ENCODE results near the gene ZDHHC14.

Gene ZDHHC14

DNA sequence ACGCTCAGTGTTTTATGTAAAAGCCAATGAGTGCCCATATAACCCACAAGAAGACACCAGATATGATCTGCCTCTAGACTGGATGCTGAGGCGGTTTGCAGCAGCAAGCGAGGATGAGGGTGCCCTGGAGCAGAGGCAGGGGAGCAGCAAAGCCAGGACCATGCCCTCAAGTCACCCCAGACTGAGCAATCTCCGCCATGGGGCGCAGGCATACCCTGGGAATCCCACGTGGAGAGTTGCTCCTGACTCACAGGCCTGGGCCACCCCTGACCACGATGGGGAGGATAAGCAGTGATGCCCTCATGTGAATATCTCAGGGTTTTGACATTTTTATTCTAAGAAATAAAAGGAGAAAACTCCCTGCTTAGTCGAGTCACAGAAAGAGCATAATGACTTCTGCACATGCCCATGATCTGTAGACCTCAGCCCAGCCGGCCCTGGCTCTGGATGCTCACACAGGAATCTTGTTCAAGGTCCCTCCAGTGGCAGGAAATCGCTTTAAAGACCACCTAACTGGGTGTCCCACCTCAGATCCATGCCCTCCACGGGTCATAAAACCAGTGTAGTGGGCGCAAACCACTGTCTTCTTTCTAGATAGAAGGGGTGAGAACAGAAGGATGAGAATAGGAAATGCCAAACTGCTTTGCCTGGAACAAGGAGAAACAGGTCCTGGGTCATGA is 303.8 kb downstream of the ZDHHC14 start:
- TF ChIP-seq, protein P1, sequence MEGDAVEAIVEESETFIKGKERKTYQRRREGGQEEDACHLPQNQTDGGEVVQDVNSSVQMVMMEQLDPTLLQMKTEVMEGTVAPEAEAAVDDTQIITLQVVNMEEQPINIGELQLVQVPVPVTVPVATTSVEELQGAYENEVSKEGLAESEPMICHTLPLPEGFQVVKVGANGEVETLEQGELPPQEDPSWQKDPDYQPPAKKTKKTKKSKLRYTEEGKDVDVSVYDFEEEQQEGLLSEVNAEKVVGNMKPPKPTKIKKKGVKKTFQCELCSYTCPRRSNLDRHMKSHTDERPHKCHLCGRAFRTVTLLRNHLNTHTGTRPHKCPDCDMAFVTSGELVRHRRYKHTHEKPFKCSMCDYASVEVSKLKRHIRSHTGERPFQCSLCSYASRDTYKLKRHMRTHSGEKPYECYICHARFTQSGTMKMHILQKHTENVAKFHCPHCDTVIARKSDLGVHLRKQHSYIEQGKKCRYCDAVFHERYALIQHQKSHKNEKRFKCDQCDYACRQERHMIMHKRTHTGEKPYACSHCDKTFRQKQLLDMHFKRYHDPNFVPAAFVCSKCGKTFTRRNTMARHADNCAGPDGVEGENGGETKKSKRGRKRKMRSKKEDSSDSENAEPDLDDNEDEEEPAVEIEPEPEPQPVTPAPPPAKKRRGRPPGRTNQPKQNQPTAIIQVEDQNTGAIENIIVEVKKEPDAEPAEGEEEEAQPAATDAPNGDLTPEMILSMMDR (IDR thresholded peaks at IDR 0.05; ENCODE audit: insufficient read depth, low read length, missing control alignments), result no peak
- DNase-seq (ENCODE audit: low read depth, low spot score), result no peak
- ChIA-PET POLR2A (interaction anchor here (0.6 kb wide), 1 partner anchor 25 kb away, joined by 3 read pairs; no protein-coding TSS in a partner anchor), CTCF (no interaction called here)
- no peak overlapping the region for H3K4me3 ChIP-seq (ENCODE audit: low read depth, low read length)

DNA sequence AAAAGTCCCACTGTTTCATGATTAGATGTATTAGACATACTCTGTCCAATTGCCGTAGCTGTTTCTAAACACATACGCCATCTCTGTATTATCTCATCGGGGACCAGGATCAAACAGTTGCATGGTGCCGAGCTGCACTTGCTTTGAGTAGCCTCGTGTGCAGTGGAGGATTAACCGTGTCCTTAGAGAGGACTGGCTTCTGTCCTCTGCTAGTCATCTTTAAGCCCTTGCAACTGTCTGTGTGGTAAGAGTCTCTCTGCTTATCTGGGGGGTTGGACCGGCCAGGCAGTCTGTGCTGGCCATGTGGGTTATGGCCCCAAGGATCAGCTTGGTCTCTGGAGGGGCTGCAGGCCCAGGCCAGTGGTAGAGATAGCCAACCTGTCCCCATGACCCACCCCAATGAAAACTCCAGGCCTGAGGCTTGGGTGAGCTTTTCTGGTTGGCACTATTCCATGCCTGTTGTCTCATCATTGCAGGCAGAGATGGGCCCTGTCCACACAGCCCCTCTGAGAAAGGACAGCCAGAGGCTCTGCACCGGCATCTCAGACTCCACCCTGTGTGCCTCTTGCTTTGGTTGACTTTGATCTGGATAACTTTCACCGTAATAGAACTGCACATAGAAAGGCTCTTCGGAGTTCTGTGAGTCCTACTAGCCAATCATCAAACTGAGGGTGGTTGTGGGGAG is 304.7 kb downstream of the ZDHHC14 start:
- no peak overlapping the region for H3K4me3 ChIP-seq (ENCODE audit: low read depth, low read length)
- ChIA-PET POLR2A (no interaction called here), CTCF (interaction anchor here (1.2 to 1.9 kb wide), 2 partner anchors 16 to 71 kb away, joined by 4 to 7 read pairs; no protein-coding TSS in a partner anchor)
- no peak for DNase-seq (ENCODE audit: low read depth, low spot score)
- TF ChIP-seq, protein P1 (IDR thresholded peaks at IDR 0.05; ENCODE audit: insufficient read depth, low read length, missing control alignments), result no peak

DNA sequence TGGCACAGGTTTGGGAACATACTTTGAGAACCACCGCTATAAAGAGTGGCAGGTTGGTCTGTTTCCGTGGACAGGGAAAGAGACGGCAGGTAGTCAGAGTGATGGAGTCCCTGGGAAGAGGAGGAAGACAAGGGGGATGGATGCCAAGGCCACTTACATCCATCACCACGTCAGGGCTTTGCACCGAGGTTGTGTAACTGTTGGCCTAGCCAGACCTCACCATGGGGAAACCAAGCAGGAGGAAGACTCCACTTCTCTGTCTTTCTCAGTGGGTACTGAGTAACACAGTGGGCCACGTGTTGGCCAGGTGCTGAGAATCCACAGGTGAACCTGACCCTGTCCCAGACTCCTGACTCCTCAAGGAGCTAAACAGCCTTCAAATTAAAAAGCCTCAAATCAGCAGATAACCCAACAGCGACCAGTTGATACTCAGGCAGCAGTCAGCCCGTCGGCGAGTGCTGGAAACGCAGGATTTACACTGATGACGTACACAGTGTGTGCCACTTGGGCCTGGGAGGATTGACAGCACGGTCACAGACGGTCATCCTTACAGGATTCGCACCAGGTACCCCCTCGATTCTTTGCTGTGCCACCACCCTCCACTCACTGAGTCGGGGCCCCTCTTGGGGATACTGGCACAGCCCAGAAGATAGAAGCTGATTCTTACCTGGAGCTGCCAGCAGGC is 307.4 kb downstream of the ZDHHC14 start:
- no peak overlapping the region for H3K4me3 ChIP-seq (ENCODE audit: low read depth, low read length)
- no peak for DNase-seq (ENCODE audit: low read depth, low spot score)
- TF ChIP-seq, protein P1 (IDR thresholded peaks at IDR 0.05; ENCODE audit: insufficient read depth, low read length, missing control alignments), result no peak
- ChIA-PET POLR2A (no interaction called here), CTCF (interaction anchor here (1.1 to 1.9 kb wide), 3 partner anchors 10 to 372 kb away, joined by 4 to 5 read pairs (median 4); no protein-coding TSS in a partner anchor)

DNA sequence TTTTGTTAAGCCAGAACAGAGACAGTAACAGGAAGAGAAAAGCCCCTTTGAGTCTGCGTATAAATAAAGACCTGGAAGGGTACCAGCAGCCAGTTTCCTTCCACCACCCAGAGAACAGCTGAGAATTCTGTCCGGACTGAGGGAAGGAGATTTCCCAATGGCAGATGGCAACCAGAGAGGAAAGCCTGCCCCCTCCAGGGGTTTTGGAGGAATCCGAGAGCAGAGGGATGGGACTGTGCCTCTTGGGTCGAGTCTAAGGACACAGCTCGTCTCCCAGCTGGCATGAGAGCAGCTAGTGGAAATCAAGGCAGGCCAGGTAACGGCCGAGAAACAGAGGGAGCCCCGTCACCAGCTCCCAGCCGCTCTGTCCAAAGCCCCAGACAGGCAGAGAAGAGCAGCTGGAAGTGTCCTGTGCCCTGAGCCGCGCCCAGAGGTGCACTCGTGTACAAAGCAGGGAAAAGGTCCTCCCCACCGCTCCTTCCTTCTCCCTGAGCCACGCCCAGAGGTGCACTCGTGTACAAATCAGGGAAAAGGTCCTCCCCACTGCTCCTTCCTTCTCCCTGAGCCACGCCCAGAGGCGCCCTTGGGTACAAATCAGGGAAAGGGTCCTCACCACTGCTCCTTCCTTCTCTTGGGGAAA is 308.1 kb downstream of the ZDHHC14 start:
- CTCF ChIA-PET, result interaction anchor here (0.9 to 1.9 kb wide), 5 partner anchors 9 to 374 kb away, joined by 3 to 5 read pairs (median 4); no protein-coding TSS in a partner anchor
- TF ChIP-seq, protein P1 (IDR thresholded peaks at IDR 0.05; ENCODE audit: insufficient read depth, low read length, missing control alignments), result peak; percentile 6
- no peak for DNase-seq (ENCODE audit: low read depth, low spot score)
- POLR2A ChIA-PET, result no interaction called here
- no peak overlapping the region for H3K4me3 ChIP-seq (ENCODE audit: low read depth, low read length)

DNA sequence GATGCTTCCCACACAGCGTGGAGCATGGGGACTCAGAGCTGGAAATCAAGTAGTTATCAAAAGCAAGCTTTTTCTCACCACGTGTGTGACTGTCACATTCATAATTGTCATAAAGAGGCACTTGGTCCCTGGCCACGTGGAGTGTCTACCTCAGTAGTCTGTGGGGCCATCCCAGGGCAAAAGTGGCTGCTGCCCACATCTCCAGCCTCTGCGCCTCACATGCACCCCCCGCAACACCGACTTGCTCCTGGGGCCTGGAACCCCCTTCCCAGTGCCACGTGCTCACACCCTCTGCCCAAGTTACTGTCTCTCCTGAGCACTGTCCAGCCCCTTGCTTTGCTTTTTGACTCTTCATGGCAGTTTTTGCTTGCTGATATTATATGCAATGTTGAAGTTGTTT is 308.9 kb downstream of the ZDHHC14 start:
- POLR2A ChIA-PET, result no interaction called here
- no peak overlapping the region for H3K4me3 ChIP-seq (ENCODE audit: low read depth, low read length)
- CTCF ChIA-PET, result interaction anchor here (0.9 to 1.0 kb wide), 2 partner anchors 74 to 375 kb away, joined by 3 read pairs; no protein-coding TSS in a partner anchor
- DNase-seq (ENCODE audit: low read depth, low spot score), result no peak
- TF ChIP-seq, protein P1 (IDR thresholded peaks at IDR 0.05; ENCODE audit: insufficient read depth, low read length, missing control alignments), result no peak

Measured in AG04449 (cell line).